ENCODE data around the gene BORCS6. TPM values are rescaled to one million over a fixed set of nuclear protein-coding genes. Genes with fewer than 3 reads are reported as not detected.
A peak's percentile ranks its signal among the peaks of the same experiment; 100 is the strongest.
"Not testable (repeated sequence)": the region's sequence is repeated elsewhere in the genome, so short reads cannot be mapped to it uniquely, and the experiment has no call there.

Gene BORCS6
- total and polyA plus RNA-seq, 2 donors from 2014 or later, result 8.6 to 15.4 TPM

DNA sequence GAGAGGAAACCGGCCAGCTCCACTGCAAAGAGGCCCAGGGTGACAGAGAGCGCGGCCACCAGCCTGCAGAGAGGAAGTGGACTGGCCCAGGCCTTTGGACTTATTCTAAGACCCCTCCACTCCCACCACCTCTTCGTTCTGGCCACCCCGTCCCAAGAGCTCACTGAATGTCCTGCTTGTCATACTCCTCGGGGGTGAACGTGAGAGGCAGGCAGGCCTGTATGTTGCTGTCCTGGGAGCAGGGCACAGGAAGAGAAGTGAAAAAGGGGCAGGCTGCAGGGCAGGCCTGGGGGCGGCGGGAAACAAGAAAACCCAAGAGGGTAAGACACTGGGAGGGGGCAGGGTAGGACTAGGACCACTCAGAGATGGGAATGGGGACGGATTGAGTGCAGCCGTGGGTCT lies 14.2 kb downstream of the BORCS6 start:
- peak overlapping the region; percentile 85 to 88 for H3K27ac ChIP-seq (ENCODE audit: low read depth in 2 of 2, low read length in 2 of 2)
- H3K36me3 ChIP-seq (ENCODE audit: control insufficient read depth in 2 of 3, insufficient read depth in 3 of 3, low read length in 3 of 3), result no peaks in the 10 kb centered on the region
- H3K9ac ChIP-seq (ENCODE audit: low read length in 3 of 3), result peak overlapping the region; percentile 48 to 95 (median 95)
- DNase-seq (peak in 2 of 5 donors; percentile 55 to 73), FAIRE-seq (no peak)
- H3K4me1 ChIP-seq (ENCODE audit: control insufficient read depth in 2 of 3, insufficient read depth in 2 of 3, low read depth in 1 of 3, low read length in 3 of 3), result peaks cover 0 to 24% (median 11%) of the 10 kb centered on the region in 3 donors
- H3K4me3 ChIP-seq (ENCODE audit: low read length in 3 of 3), result peak overlapping the region; percentile 67 to 89 (median 79)
- H3K9me3 ChIP-seq (ENCODE audit: control insufficient read depth in 2 of 3, insufficient read depth in 1 of 3, low read length in 3 of 3), result no peaks in the 10 kb centered on the region
- no peak for TF ChIP-seq CTCF (IDR thresholded peaks at IDR 0.05; ENCODE audit: borderline replicate concordance, extremely low read depth, insufficient read depth)
- intact Hi-C loops (cut with DNase I), result no loop called here
- no peaks in the 10 kb centered on the region for H3K27me3 ChIP-seq (ENCODE audit: control insufficient read depth, insufficient read depth, low read length)

GRCh38 chr17:8173871-8174322 lies 16.1 kb downstream of the BORCS6 start:
- intact Hi-C loops (cut with DNase I), result no loop called here
- H3K36me3 ChIP-seq (ENCODE audit: control insufficient read depth in 2 of 3, insufficient read depth in 3 of 3, low read length in 3 of 3), result no peaks in the 10 kb centered on the region
- H3K9ac ChIP-seq (ENCODE audit: low read length in 3 of 3), result peak overlapping the region in 2 of 3 donors; percentile 77 to 86
- H3K9me3 ChIP-seq (ENCODE audit: control insufficient read depth in 2 of 3, insufficient read depth in 1 of 3, low read length in 3 of 3), result no peaks in the 10 kb centered on the region
- no peak for TF ChIP-seq CTCF (IDR thresholded peaks at IDR 0.05; ENCODE audit: borderline replicate concordance, extremely low read depth, insufficient read depth)
- no peak for FAIRE-seq
- H3K27ac ChIP-seq (ENCODE audit: low read depth in 2 of 2, low read length in 2 of 2), result peak overlapping the region; percentile 93 to 95
- no peaks in the 10 kb centered on the region for H3K27me3 ChIP-seq (ENCODE audit: control insufficient read depth, insufficient read depth, low read length)
- peak in 1 of 5 donors; percentile 45 for DNase-seq
- peak overlapping the region; percentile 62 to 92 (median 83) for H3K4me3 ChIP-seq (ENCODE audit: low read length in 3 of 3)
- peaks cover 0 to 24% (median 11%) of the 10 kb centered on the region in 3 donors for H3K4me1 ChIP-seq (ENCODE audit: control insufficient read depth in 2 of 3, insufficient read depth in 2 of 3, low read depth in 1 of 3, low read length in 3 of 3)

GRCh38 chr17:8173056-8173870 lies 16.7 kb downstream of the BORCS6 start:
- Histone ChIP-seq H3K4me3 (ENCODE audit: low read length in 3 of 3) (peak overlapping the region; percentile 62 to 92 (median 83)), H3K4me1 (ENCODE audit: control insufficient read depth in 2 of 3, insufficient read depth in 2 of 3, low read depth in 1 of 3, low read length in 3 of 3) (peaks cover 0 to 24% (median 11%) of the 10 kb centered on the region in 3 donors), H3K36me3 (ENCODE audit: control insufficient read depth in 2 of 3, insufficient read depth in 3 of 3, low read length in 3 of 3) (no peaks in the 10 kb centered on the region), H3K27ac (ENCODE audit: low read depth in 2 of 2, low read length in 2 of 2) (peak overlapping the region; percentile 93 to 95), H3K9me3 (ENCODE audit: control insufficient read depth in 2 of 3, insufficient read depth in 1 of 3, low read length in 3 of 3) (no peaks in the 10 kb centered on the region), H3K27me3 (ENCODE audit: control insufficient read depth, insufficient read depth, low read length) (no peaks in the 10 kb centered on the region), H3K9ac (ENCODE audit: low read length in 3 of 3) (peak overlapping the region; percentile 77 to 86 (median 86))
- DNase-seq, result peak; percentile 85 to 98 (median 90)
- no peak for TF ChIP-seq CTCF (IDR thresholded peaks at IDR 0.05; ENCODE audit: borderline replicate concordance, extremely low read depth, insufficient read depth)
- intact Hi-C loops (cut with DNase I), result no loop called here
- peak; percentile 67 for FAIRE-seq

GRCh38 chr17:8170186-8170585 lies 19.8 kb downstream of the BORCS6 start:
- H3K9me3 ChIP-seq (ENCODE audit: control insufficient read depth in 2 of 3, insufficient read depth in 1 of 3, low read length in 3 of 3); H3K36me3 ChIP-seq (ENCODE audit: control insufficient read depth in 2 of 3, insufficient read depth in 3 of 3, low read length in 3 of 3); H3K27ac ChIP-seq (ENCODE audit: low read depth in 2 of 2, low read length in 2 of 2); FAIRE-seq; intact Hi-C loops (cut with DNase I); H3K27me3 ChIP-seq (ENCODE audit: control insufficient read depth, insufficient read depth, low read length); H3K9ac ChIP-seq (ENCODE audit: low read length in 3 of 3); H3K4me3 ChIP-seq (ENCODE audit: low read length in 3 of 3): not testable (repeated sequence)
- peaks cover 0 to 12% (median 4%) of the 10 kb centered on the region in 3 donors for H3K4me1 ChIP-seq (ENCODE audit: control insufficient read depth in 2 of 3, insufficient read depth in 2 of 3, low read depth in 1 of 3, low read length in 3 of 3)
- DNase-seq, result peak in 4 of 5 donors; percentile 43 to 69 (median 48)

Data from kidney (tissue), 14 donors.